H1 (cell line): ENCODE measurements around the gene KCNK2. TPM values are rescaled to one million over a fixed set of nuclear protein-coding genes. Genes with fewer than 3 reads are reported as not detected.

Experiments
- CTCF ChIA-PET: fragments of 300-600 bp; sonication (Branson Sonifier 250); formaldehyde crosslinking; loops from one replicate; lab custom pipeline; 2021; ENCODE audit not compliant: partially characterized antibody; lab: Charles Lee
- POLR2A ChIA-PET: fragments of 300-600 bp; sonication (Branson Sonifier 250); formaldehyde crosslinking; loops from one replicate; lab custom pipeline; 2021; ENCODE audit warnings: inconsistent platforms; ENCODE audit not compliant: partially characterized antibody; lab: Charles Lee
- DNase-seq, 2 experiments: peaks; one replicate each; pipeline versions ENCODE4 v3.0.0 to v3.0.0-alpha.2; 2010 to 2022; ENCODE audit warnings: low spot score in 2 of 2, low read depth in 1 of 2, mixed read lengths in 1 of 2
- FAIRE-seq: peaks from 2 replicates; lab custom pipeline; 2011; peaks lifted over from hg19 to GRCh38; lab: Jason Lieb, UNC
- H2AFZ ChIP-seq: 2 replicates; pipeline ENCODE4 v1.8.1; 2012; ENCODE audit warnings: low read length, inconsistent platforms
- H2AK5ac ChIP-seq: 2 replicates; pipeline ENCODE4 v1.6.1; 2013; ENCODE audit warnings: low read depth, low read length
- H2BK120ac ChIP-seq: replicated peaks from 2 replicates; pipeline ENCODE3; 2013; ENCODE audit warnings: low read depth, low read length, inconsistent platforms
- H2BK12ac ChIP-seq: 2 replicates; pipeline ENCODE4 v1.6.1; 2013; ENCODE audit warnings: low read depth, low read length
- H2BK15ac ChIP-seq: 2 replicates; pipeline ENCODE4 v1.6.1; 2013; ENCODE audit warnings: low read length
- H2BK20ac ChIP-seq: 2 replicates; pipeline ENCODE4 v1.6.1; 2013; ENCODE audit warnings: low read length
- H2BK5ac ChIP-seq: 2 replicates; pipeline ENCODE4 v1.6.1; 2013; ENCODE audit warnings: low read depth, low read length
- H3K14ac ChIP-seq: 2 replicates; pipeline ENCODE4 v1.6.1; 2013; ENCODE audit warnings: inconsistent platforms; ENCODE audit not compliant: insufficient read length
- H3K18ac ChIP-seq: 2 replicates; pipeline ENCODE4 v1.6.1; 2013; ENCODE audit warnings: low read length; ENCODE audit errors: extremely low read depth
- H3K23ac ChIP-seq: 2 replicates; pipeline ENCODE4 v1.6.1; 2013; ENCODE audit warnings: inconsistent platforms; ENCODE audit not compliant: insufficient read length
- H3K23me2 ChIP-seq: 2 replicates; pipeline ENCODE4 v1.6.1; 2013; ENCODE audit warnings: low read depth, low read length
- H3K27ac ChIP-seq: 2 replicates; pipeline ENCODE4 v1.6.1; 2011; ENCODE audit warnings: low read depth, low read length, inconsistent platforms
- H3K27me3 ChIP-seq, 4 experiments: replicated peaks in 1 of 4; 1 replicate in 1 of 4; 2 replicates in 3 of 4; pipeline versions ENCODE4 v1.6.1 to v1.8.1; 2011 to 2013; ENCODE audit warnings: low read length in 3 of 4, mild to moderate bottlenecking in 3 of 4, inconsistent platforms in 2 of 4, mixed read lengths in 2 of 4, moderate library complexity in 1 of 4; ENCODE audit not compliant: control insufficient read depth in 3 of 4, insufficient read depth in 3 of 4; ENCODE audit errors: extremely low read depth in 1 of 4
- H3K36me3 ChIP-seq, 4 experiments: 2 replicates each; pipeline versions ENCODE4 v1.6.1 to v1.8.1; 2011 to 2013; ENCODE audit warnings: mild to moderate bottlenecking in 4 of 4, low read length in 3 of 4, moderate library complexity in 2 of 4, control low read depth in 1 of 4, inconsistent platforms in 1 of 4; ENCODE audit not compliant: insufficient read depth in 4 of 4, control insufficient read depth in 2 of 4
- H3K4ac ChIP-seq: replicated peaks from 2 replicates; pipeline ENCODE3; 2013; ENCODE audit warnings: low read length, low read depth, mixed read lengths, inconsistent platforms; ENCODE audit not compliant: insufficient read length
- H3K4me1 ChIP-seq, 4 experiments: replicated peaks in 1 of 4; 1 replicate in 1 of 4; 2 replicates in 3 of 4; pipeline versions ENCODE4 v1.6.1 to v1.8.1; 2011 to 2013; ENCODE audit warnings: low read length in 3 of 4, inconsistent platforms in 2 of 4, mixed read lengths in 1 of 4; ENCODE audit not compliant: insufficient read depth in 4 of 4, control insufficient read depth in 3 of 4
- H3K4me2 ChIP-seq, 2 experiments: 2 replicates each; pipeline versions ENCODE4 v1.6.1 to v1.8.1; 2011 to 2013; ENCODE audit warnings: low read depth in 2 of 2, low read length in 2 of 2, control low read depth in 1 of 2, inconsistent platforms in 1 of 2, mild to moderate bottlenecking in 1 of 2; ENCODE audit not compliant: insufficient read depth in 1 of 2
- H3K4me3 ChIP-seq, 4 experiments: fragments of 200-600, 300-600 bp in 1 of 4; sonication (generic), shearing (Covaris generic), sonication (Bioruptor Twin) in 1 of 4; 2 replicates each; pipeline versions ENCODE4 v1.5.1 to v1.8.1; 2011 to 2016; ENCODE audit warnings: low read length in 4 of 4, low read depth in 3 of 4, control low read depth in 2 of 4, inconsistent platforms in 2 of 4, mild to moderate bottlenecking in 2 of 4, mixed read lengths in 1 of 4, moderate library complexity in 1 of 4; ENCODE audit not compliant: insufficient read depth in 2 of 4; ENCODE audit errors: extremely low read depth in 1 of 4
- H3K56ac ChIP-seq: replicated peaks from 2 replicates; pipeline ENCODE3; 2013; ENCODE audit warnings: low read depth, mild to moderate bottlenecking, mixed read lengths, low read length, inconsistent platforms; ENCODE audit not compliant: insufficient read length
- H3K79me1 ChIP-seq: 2 replicates; pipeline ENCODE4 v1.6.1; 2013; ENCODE audit warnings: low read depth, low read length, control low read depth
- H3K79me2 ChIP-seq, 2 experiments: 2 replicates each; pipeline versions ENCODE4 v1.6.1 to v1.8.1; 2012 to 2013; ENCODE audit warnings: low read length in 2 of 2, mild to moderate bottlenecking in 2 of 2, inconsistent platforms in 1 of 2; ENCODE audit not compliant: insufficient read depth in 2 of 2, control insufficient read depth in 1 of 2
- H3K9ac ChIP-seq, 4 experiments: replicated peaks in 1 of 4; 1 replicate in 1 of 4; 2 replicates in 3 of 4; pipeline versions ENCODE4 v1.6.1 to v1.8.1; 2011 to 2013; ENCODE audit warnings: low read depth in 3 of 4, low read length in 3 of 4, control low read depth in 2 of 4, mild to moderate bottlenecking in 2 of 4, moderate library complexity in 2 of 4, inconsistent platforms in 1 of 4; ENCODE audit errors: extremely low read depth in 1 of 4
- H3K9me3 ChIP-seq, 2 experiments: 2 replicates each; pipeline versions ENCODE4 v1.6.1 to v1.8.1; 2012 to 2013; ENCODE audit warnings: mild to moderate bottlenecking in 2 of 2, moderate library complexity in 2 of 2, control low read depth in 1 of 2, inconsistent platforms in 1 of 2, low read depth in 1 of 2, low read length in 1 of 2, mixed read lengths in 1 of 2; ENCODE audit not compliant: insufficient read depth in 2 of 2
- H4K20me1 ChIP-seq, 2 experiments: replicated peaks in 1 of 2; 2 replicates each; pipeline versions ENCODE3 to v1.8.1; 2011 to 2013; ENCODE audit warnings: inconsistent platforms in 2 of 2, low read length in 2 of 2, mild to moderate bottlenecking in 1 of 2; ENCODE audit not compliant: insufficient read depth in 2 of 2, control insufficient read depth in 1 of 2
- H4K5ac ChIP-seq: 2 replicates; pipeline ENCODE4 v1.6.1; 2013; ENCODE audit warnings: low read length, low read depth, mixed read lengths, inconsistent platforms; ENCODE audit not compliant: insufficient read length
- H4K8ac ChIP-seq: 2 replicates; pipeline ENCODE4 v1.8.0; 2013; ENCODE audit warnings: mild to moderate bottlenecking, moderate library complexity, low read length, inconsistent platforms; ENCODE audit not compliant: insufficient read depth; ENCODE audit errors: extremely low read depth
- H4K91ac ChIP-seq: replicated peaks from 2 replicates; pipeline ENCODE3; 2013; ENCODE audit warnings: low read length, mixed read lengths, inconsistent platforms; ENCODE audit not compliant: insufficient read length
- GABPA ChIP-seq: IDR thresholded peaks from 2 replicates; pipeline ENCODE4 v1.6.1; 2011; ENCODE audit warnings: mild to moderate bottlenecking, low read length, moderate library complexity, borderline replicate concordance; ENCODE audit not compliant: insufficient read depth
- NRF1 ChIP-seq: IDR thresholded peaks from 2 replicates; pipeline ENCODE4 v1.6.1; 2011; ENCODE audit warnings: mild to moderate bottlenecking, low read depth, low read length, improper control_type of control experiment
- WGBS, 2 experiments: shearing (Covaris generic) in 1 of 2; methylation state at CpG; one replicate each; pipeline versions ENCODE4 v1.1.6 to v1.1.7; 2013 to 2015; ENCODE audit warnings: low lambda C conversion rate in 2 of 2, mixed read lengths in 2 of 2, inconsistent platforms in 1 of 2, low coverage in 1 of 2, missing lambda C conversion rate in 1 of 2; ENCODE audit not compliant: insufficient replicate concordance in 2 of 2, insufficient coverage in 1 of 2, insufficient read length in 1 of 2; ENCODE audit errors: extremely low coverage in 1 of 2, missing lambda C conversion rate in 1 of 2; 5-methylcytosine and 5-hydroxymethylcytosine counted together
- polyA plus RNA-seq, 7 experiments: library from polyadenylated mRNA; depleted of rRNA in 3 of 7; stranded (reverse) in 5 of 7; unstranded in 2 of 7; fragments of >200 nt in 5 of 7; fragments of 200-250 nt in 2 of 7; gene quantifications; 1 replicate in 5 of 7; 2 replicates in 1 of 7; 4 replicates in 1 of 7; pipeline versions ENCODE4 v1.2.1 to v1.2.3, GENCODE V29; 2011 to 2013; ENCODE audit warnings: missing spikeins in 2 of 7, mixed read lengths in 2 of 7
- total RNA-seq: library from RNA; stranded (reverse); fragmentation: NEBNext Ultra II Directional; extraction: Animal tissue kit (Norgen Biotek cat#: 25700); gene quantifications from 2 replicates; pipeline ENCODE4 v1.2.1, GENCODE V29; 2021

The KCNK2 gene
- total and polyA plus RNA-seq, 2 of the 8 experiments (the other 6 are each of a cell fraction or from before 2014, with no cell fraction given), result 0.59 to 1.2 TPM

- no peak overlapping the region for H3K56ac ChIP-seq
- no peaks in the 10 kb centered on the region for H4K20me1 ChIP-seq
- ChIA-PET POLR2A (no interaction called here), CTCF (interaction anchor here (0.8 kb wide), 1 partner anchor 77 kb away, joined by 3 read pairs; no protein-coding TSS in a partner anchor)
- H4K8ac ChIP-seq, result no peak overlapping the region
- H4K91ac ChIP-seq, result no peak overlapping the region
- H3K23me2 ChIP-seq, result no peaks in the 10 kb centered on the region
- no peak overlapping the region for H2BK5ac ChIP-seq
- no peak overlapping the region for H3K4ac ChIP-seq
- H3K23ac ChIP-seq, result no peak overlapping the region
- H4K5ac ChIP-seq, result no peak overlapping the region
- H3K18ac ChIP-seq, result no peak overlapping the region
- DNase-seq (no peak), FAIRE-seq (no peak)
- no peak overlapping the region for H2BK15ac ChIP-seq
- no peak overlapping the region for H2BK120ac ChIP-seq
- 0 out of 4 replicates have a peak, but pooled peaks cover 0 to 6% of the 10 kb centered on the region in 2 experiments for H3K9me3 ChIP-seq
- no peak overlapping the region for H2BK12ac ChIP-seq
- no peak overlapping the region for H2BK20ac ChIP-seq
- no peak overlapping the region for H3K4me2 ChIP-seq
- no peak overlapping the region for H3K9ac ChIP-seq
- H3K79me1 ChIP-seq, result no peaks in the 10 kb centered on the region
- H3K14ac ChIP-seq, result no peak overlapping the region
- no peaks in the 10 kb centered on the region for H3K27me3 ChIP-seq
- no peak overlapping the region for H2AFZ ChIP-seq
- 71% methylated on average over 3 of the region's 3 CpGs; no CpG with 5 or more reads in 1 of the 2 experiments for WGBS, 2 experiments
- no peak overlapping the region for H3K27ac ChIP-seq
- H3K4me3 ChIP-seq, result no peak overlapping the region
- no peaks in the 10 kb centered on the region for H3K36me3 ChIP-seq
- no peaks in the 10 kb centered on the region for H3K79me2 ChIP-seq
- no peak overlapping the region for H2AK5ac ChIP-seq
- no peaks in the 10 kb centered on the region for H3K4me1 ChIP-seq
- TF ChIP-seq GABPA (no peak), NRF1 (no peak)
Observed at GRCh38 chr1:215104283-215104682, 21.7 kb downstream of the KCNK2 start.
